A549 (cell line): Measurements from ENCODE around the gene TOP3B. TPM values are rescaled to one million over a fixed set of nuclear protein-coding genes. Genes with fewer than 3 reads are reported as not detected.

Experiments used
- ATAC-seq, 2 experiments: fragments of 200-7000 bp in 1 of 2; fragments of >200 bp in 1 of 2; cut with Nextera tagmentation in 1 of 2; cut with Tn5 transposase in 1 of 2; 3 replicates each; pipeline versions ENCODE4 v1.8.0 to v1.9.1; 2018 to 2020; ENCODE audit warnings: mild to moderate bottlenecking in 1 of 2, moderate library complexity in 1 of 2
- CTCF ChIA-PET: fragments of 300-600 bp; sonication (Branson Sonifier 250); formaldehyde crosslinking; extraction: SDS; loops from one replicate; lab custom pipeline; 2021; ENCODE audit warnings: antibody characterized with exemption, inconsistent platforms; lab: Yijun Ruan, JAX
- POLR2A ChIA-PET: fragments of 350-600 bp; formaldehyde crosslinking; extraction: SDS; loops from one replicate; lab custom pipeline; 2021; ENCODE audit warnings: antibody characterized with exemption, inconsistent platforms; lab: Yijun Ruan, JAX
- DNase-seq, 2 experiments: peaks; one replicate each; pipeline versions ENCODE4 v3.0.0 to v3.0.0-alpha.2; 2011 to 2016; ENCODE audit warnings: low read depth in 1 of 2, low spot score in 1 of 2
- FAIRE-seq: peaks from 2 replicates; lab custom pipeline; 2011; peaks lifted over from hg19 to GRCh38; lab: Jason Lieb, UNC
- H3K27ac ChIP-seq, 2 experiments: fragments of >200 bp; sonication (Bioruptor Twin); formaldehyde crosslinking; 3 replicates each; pipeline ENCODE4 v1.5.1; 2016 to 2017
- H3K4me1 ChIP-seq: fragments of >200 bp; sonication (Bioruptor Twin); formaldehyde crosslinking; 3 replicates; pipeline ENCODE4 v1.6.1; 2016
- H3K4me2 ChIP-seq: fragments of >200 bp; sonication (Bioruptor Twin); formaldehyde crosslinking; 3 replicates; pipeline ENCODE4 v1.6.1; 2016
- H3K4me3 ChIP-seq: fragments of >200 bp; sonication (Bioruptor Twin); formaldehyde crosslinking; 3 replicates; pipeline ENCODE4 v1.5.1; 2016
- H3K9me3 ChIP-seq: fragments of >200 bp; sonication (Bioruptor Twin); formaldehyde crosslinking; 3 replicates; pipeline ENCODE4 v1.6.1; 2016
- ATOH8 ChIP-seq: fragments of 250-450 bp; sonication (Bioruptor Pico); IDR thresholded peaks from 2 replicates; pipeline ENCODE4 v1.5.0; 2020; ENCODE audit warnings: low read depth, mild to moderate bottlenecking, moderate library complexity
- CBX8 ChIP-seq: fragments of 200-600 bp; sonication (generic); IDR thresholded peaks from 2 replicates; pipeline ENCODE4 v1.6.1; 2016
- CHD4 ChIP-seq: fragments of 200-600 bp; sonication (generic); IDR thresholded peaks from 2 replicates; pipeline ENCODE4 v1.6.1; 2016; ENCODE audit warnings: antibody characterized with exemption, mild to moderate bottlenecking, borderline replicate concordance
- CTCF ChIP-seq: fragments of >200 bp; sonication (Bioruptor Twin); formaldehyde crosslinking; IDR thresholded peaks from 3 replicates; pipeline ENCODE4 v1.5.1; 2016
- EHF ChIP-seq: fragments of 250-450 bp; sonication (Bioruptor Pico); IDR thresholded peaks from 2 replicates; pipeline ENCODE4 v1.5.0; 2020; ENCODE audit warnings: mild to moderate bottlenecking
- EHMT2 ChIP-seq: fragments of 200-600 bp; sonication (generic); IDR thresholded peaks from 2 replicates; pipeline ENCODE4 v1.6.1; 2016; ENCODE audit warnings: antibody characterized with exemption, low read depth, mild to moderate bottlenecking, moderate library complexity
- FOSL2 ChIP-seq, 2 experiments: fragments of 450-650 bp in 1 of 2; fragments of >200 bp in 1 of 2; sonication (Bioruptor Twin) in 1 of 2; formaldehyde crosslinking; IDR thresholded peaks; 2 replicates each; pipeline versions ENCODE4 v1.5.0 to v1.6.1; 2016 to 2020; ENCODE audit warnings: mild to moderate bottlenecking in 1 of 2, moderate library complexity in 1 of 2
- GATA3 ChIP-seq: IDR thresholded peaks from 2 replicates; pipeline ENCODE4 v1.6.1; 2012; ENCODE audit warnings: borderline replicate concordance
- HMGXB4 ChIP-seq: fragments of 250-450 bp; sonication (Bioruptor Pico); IDR thresholded peaks from 2 replicates; pipeline ENCODE4 v1.5.0; 2021; ENCODE audit warnings: mild to moderate bottlenecking, moderate library complexity, borderline replicate concordance
- MYC ChIP-seq: IDR thresholded peaks from 2 replicates; pipeline ENCODE4 v1.6.1; 2012; ENCODE audit warnings: mild to moderate bottlenecking, inconsistent platforms, low read length, improper control_type of control experiment, borderline replicate concordance
- PBX3 ChIP-seq: IDR thresholded peaks from 2 replicates; pipeline ENCODE4 v1.6.1; 2012
- PHF8 ChIP-seq: fragments of 200-600 bp; sonication (generic); IDR thresholded peaks from 2 replicates; pipeline ENCODE4 v1.6.1; 2016; ENCODE audit warnings: low read depth, mild to moderate bottlenecking, antibody characterized with exemption, moderate library complexity, borderline replicate concordance
- RAD21 ChIP-seq, 2 experiments: fragments of >200 bp in 1 of 2; sonication (Bioruptor Twin) in 1 of 2; formaldehyde crosslinking in 1 of 2; IDR thresholded peaks in 1 of 2; conservative IDR thresholded peaks in 1 of 2; 2 replicates in 1 of 2; 3 replicates in 1 of 2; pipeline ENCODE4 v1.6.1; 2012 to 2018; ENCODE audit warnings: inconsistent platforms in 1 of 2
- RARB ChIP-seq: fragments of 250-450 bp; sonication (Bioruptor Pico); IDR thresholded peaks from 2 replicates; pipeline ENCODE4 v1.8.0; 2021; ENCODE audit warnings: mild to moderate bottlenecking, moderate library complexity
- RCOR1 ChIP-seq: fragments of 150-350 bp; IDR thresholded peaks from 2 replicates; pipeline ENCODE4 v1.6.1; 2014; ENCODE audit warnings: antibody characterized with exemption, low read length, low read depth
- REST ChIP-seq: fragments of 200-600 bp; sonication (generic); IDR thresholded peaks from 2 replicates; pipeline ENCODE4 v1.6.1; 2016; ENCODE audit warnings: antibody characterized with exemption, mild to moderate bottlenecking, moderate library complexity
- RNF2 ChIP-seq: fragments of 200-600 bp; sonication (generic); IDR thresholded peaks from 2 replicates; pipeline ENCODE4 v1.6.1; 2016; ENCODE audit warnings: low read depth, mild to moderate bottlenecking, antibody characterized with exemption, moderate library complexity, borderline replicate concordance
- SMC3 ChIP-seq: fragments of >200 bp; sonication (Bioruptor Twin); formaldehyde crosslinking; IDR thresholded peaks from 3 replicates; pipeline ENCODE4 v1.6.1; 2018; ENCODE audit warnings: inconsistent platforms
- WGBS: methylation state at CpG from one replicate; pipeline ENCODE4 v1.1.6; 2017; ENCODE audit errors: missing lambda C conversion rate; 5-methylcytosine and 5-hydroxymethylcytosine counted together
- polyA plus RNA-seq, 4 experiments: library from polyadenylated mRNA; depleted of rRNA in 3 of 4; stranded (reverse); fragments of >200 nt; fragmentation: RNase III in 1 of 4; extraction: RNeasy Plus Mini Kit Qiagen cat#74134 plus additional on column Dnase treatment in 1 of 4; gene quantifications; 2 replicates in 3 of 4; 3 replicates in 1 of 4; pipeline ENCODE4 v1.2.3, GENCODE V29; 2011 to 2017

Gene TOP3B
- polyA plus RNA-seq, 2 of the 4 experiments (the other 2 are of a cell fraction) = 11.5 to 19.8 TPM

GRCh38 chr22:21963790-21964211, 18.8 kb downstream of the TOP3B start:
- CTCF ChIA-PET = interaction anchor here (1.6 to 3.3 kb wide), 2 partner anchors 9 to 10 kb away, joined by 3 to 16 read pairs; no protein-coding TSS in a partner anchor
- H3K4me3 ChIP-seq = no peak overlapping the region
- no peak for ATAC-seq
- no peaks in the 10 kb centered on the region for H3K9me3 ChIP-seq
- no peaks in the 10 kb centered on the region for H3K4me1 ChIP-seq
- TF ChIP-seq EHF (CRISPR knock-in tag) (no peak), PHF8 (no peak), RARB (CRISPR knock-in tag) (no peak), MYC (no peak), FOSL2 (IDR thresholded peaks at IDR 0.05) (no peak), FOSL2 (CRISPR knock-in tag; IDR thresholded peaks at IDR 0.05) (no peak), GATA3 (no peak), PBX3 (no peak), ATOH8 (CRISPR knock-in tag) (no peak), REST (no peak), CBX8 (no peak), RAD21 (conservative IDR thresholded peaks at IDR 0.05 in 1 of 2, IDR thresholded peaks at IDR 0.05 in 1 of 2) (no peak), EHMT2 (no peak), HMGXB4 (CRISPR knock-in tag) (no peak), RCOR1 (no peak), CTCF (no peak), CHD4 (no peak), SMC3 (no peak), RNF2 (no peak)
- no peak overlapping the region for H3K27ac ChIP-seq
- no peak for FAIRE-seq
- H3K4me2 ChIP-seq = no peak overlapping the region
- no peak for DNase-seq
- WGBS = 95% methylated on average over 11 of the region's 19 CpGs
- POLR2A ChIA-PET = no interaction called here
